COR-L47 (cell line): ENCODE data around the gene FOXN3.

ENCODE experiments used
- DNase-seq: peaks from one replicate; lab custom pipeline; 2025; lab: John Stamatoyannopoulos, UW

The FOXN3 gene

GRCh38 chr14:89359477-89360222 is 57.4 kb downstream of the FOXN3 start:
- no peak for DNase-seq

- no peak for DNase-seq
Observed at GRCh38 chr14:89357655-89358297, 59.3 kb downstream of the FOXN3 start.

DNA sequence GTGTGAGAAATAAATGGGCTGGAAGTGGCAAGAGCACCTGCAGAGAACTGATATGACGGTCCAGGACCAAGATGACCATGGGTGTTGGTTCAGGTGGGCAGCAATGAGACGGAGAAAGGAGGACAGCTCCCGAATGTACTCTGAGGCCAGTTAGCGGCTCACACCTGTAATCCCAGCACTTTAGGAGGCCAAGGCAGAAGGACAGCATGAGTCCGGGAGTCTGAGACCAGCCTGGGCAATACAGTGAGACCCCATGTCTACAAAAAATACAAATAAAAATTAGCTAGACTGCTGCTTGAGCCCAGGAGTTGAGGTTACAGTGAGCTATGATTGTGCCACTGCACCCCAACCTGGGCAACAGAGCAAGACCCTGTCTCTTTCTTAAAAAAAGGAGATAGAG is 60.1 kb downstream of the FOXN3 start:
- DNase-seq: no peak

GRCh38 chr14:89356496-89356895 is 60.5 kb downstream of the FOXN3 start:
- DNase-seq: no peak

GRCh38 chr14:89353766-89354113 is 63.3 kb downstream of the FOXN3 start:
- no peak for DNase-seq

GRCh38 chr14:89352976-89353765 is 63.9 kb downstream of the FOXN3 start:
- no peak for DNase-seq

GRCh38 chr14:89351516-89352404 is 65.3 kb downstream of the FOXN3 start:
- peak; percentile 14 for DNase-seq

DNA sequence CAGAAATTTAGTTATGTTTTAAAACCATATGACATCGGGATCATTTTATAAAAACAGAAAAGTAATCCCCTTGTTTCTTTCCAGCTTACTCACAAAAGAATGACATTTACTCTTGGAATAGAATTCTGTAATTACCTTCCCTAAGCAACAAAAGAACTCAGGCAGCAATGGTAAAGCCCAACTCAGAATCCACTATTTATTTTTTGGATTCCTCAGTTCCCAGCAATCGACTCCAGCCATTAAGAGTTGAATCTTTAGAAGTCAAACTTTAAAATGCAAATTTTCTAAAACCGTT is 65.9 kb downstream of the FOXN3 start:
- DNase-seq: no peak

DNA sequence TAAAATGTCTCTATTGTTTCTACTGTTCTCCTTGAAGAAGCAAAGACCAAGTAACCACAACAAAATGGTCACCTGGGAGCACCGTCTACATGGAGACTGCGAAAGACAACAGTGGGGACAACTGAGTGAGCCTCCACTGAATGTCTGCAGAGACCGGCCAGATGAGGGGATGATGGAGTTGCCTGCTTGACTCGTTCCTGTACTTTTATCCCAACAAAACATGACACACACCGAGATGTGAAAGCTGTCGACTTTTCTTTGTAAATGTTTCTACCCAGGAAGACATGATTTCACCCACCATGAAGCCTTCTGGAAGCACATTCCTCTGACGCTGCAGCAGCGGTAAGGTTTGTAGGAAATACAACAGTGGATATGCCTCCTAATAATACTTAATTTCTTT is 66.9 kb downstream of the FOXN3 start:
- no peak for DNase-seq

DNA sequence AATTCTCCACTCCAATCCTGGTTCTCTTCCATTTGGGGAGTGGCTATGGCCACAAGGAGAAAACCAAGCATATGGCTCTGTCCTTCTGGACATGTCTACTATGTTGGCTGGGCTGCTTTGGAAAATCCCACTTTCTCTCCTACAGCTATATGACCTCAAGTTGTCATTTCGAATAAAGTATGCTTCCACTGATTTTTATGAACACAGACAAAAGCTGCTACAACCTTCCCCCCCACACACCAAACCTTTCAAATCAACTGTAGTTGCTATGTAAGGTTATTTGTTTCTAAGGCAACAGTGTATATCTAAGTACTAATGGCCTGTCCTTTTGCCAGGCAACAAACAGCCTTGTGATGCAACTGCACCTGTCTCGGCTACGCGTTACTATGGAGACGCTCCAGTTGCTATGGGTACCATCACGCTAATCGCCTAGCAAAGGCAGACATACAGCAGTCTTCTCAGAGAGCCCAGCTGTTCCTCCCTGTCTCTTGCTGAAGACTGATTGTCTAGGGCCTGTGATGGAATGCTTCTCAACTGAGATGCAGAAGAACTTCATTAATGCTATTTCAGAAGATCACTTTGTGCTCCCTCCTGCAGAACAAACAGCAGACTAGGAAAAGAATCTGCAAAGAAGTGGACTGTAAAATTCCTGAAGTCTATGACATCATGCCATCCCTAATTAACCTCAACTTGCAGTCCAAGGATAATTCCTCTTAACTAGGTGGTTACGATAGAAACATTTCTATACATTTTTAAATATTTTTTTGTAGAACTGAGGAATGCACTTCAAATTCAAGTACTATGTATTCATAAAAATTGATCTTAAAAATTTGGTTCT is 67.6 kb downstream of the FOXN3 start:
- peak; percentile 97 for DNase-seq

GRCh38 chr14:89348722-89349121 is 68.3 kb downstream of the FOXN3 start:
- no peak for DNase-seq

GRCh38 chr14:89347885-89348284 is 69.1 kb downstream of the FOXN3 start:
- DNase-seq: no peak

DNA sequence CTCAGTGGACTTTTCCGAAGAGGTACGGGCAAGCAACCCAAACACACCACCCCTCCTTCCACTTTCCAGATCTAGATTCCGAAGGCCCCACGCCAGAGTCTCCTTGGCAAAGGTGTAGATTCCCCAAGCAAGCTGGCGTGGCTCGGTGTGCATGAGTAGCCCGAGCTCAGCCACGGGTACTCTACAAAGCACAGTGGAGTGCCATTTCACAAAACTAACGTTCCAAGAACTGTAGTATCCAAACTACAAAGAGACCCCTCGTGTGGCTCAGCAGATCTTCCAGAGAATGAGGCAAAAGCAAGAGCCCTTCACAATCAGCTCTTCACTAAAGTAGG is 72.1 kb downstream of the FOXN3 start:
- DNase-seq: no peak

DNA sequence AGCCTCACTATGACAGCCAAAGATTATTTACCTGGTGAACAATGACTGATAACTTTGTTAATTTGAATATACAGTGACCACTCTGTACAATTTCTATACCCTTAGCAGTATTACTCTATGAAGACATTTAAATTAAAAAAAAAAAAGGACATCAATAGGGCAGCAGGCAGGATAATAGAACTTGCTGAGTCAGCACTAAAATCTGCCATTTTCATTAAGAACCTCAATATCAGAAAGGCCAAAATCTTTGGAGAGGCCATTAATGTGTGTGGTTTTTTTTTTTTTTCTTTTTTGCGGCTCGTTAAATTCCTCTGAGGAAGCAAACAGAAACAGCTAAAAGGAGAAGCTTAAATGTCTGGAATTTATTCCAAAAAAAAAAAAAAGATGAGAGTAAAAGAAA is 73.7 kb downstream of the FOXN3 start:
- no peak for DNase-seq

GRCh38 chr14:89342049-89342448 is 75.0 kb downstream of the FOXN3 start:
- DNase-seq: no peak

- no peak for DNase-seq
Observed at GRCh38 chr14:89340200-89341181, 76.5 kb downstream of the FOXN3 start.

GRCh38 chr14:89339579-89339978 is 77.5 kb downstream of the FOXN3 start:
- DNase-seq: no peak

- no peak for DNase-seq
Observed at GRCh38 chr14:89339158-89339557, 77.9 kb downstream of the FOXN3 start.

GRCh38 chr14:89336338-89336737 is 80.7 kb downstream of the FOXN3 start:
- peak; percentile 0 for DNase-seq

DNA sequence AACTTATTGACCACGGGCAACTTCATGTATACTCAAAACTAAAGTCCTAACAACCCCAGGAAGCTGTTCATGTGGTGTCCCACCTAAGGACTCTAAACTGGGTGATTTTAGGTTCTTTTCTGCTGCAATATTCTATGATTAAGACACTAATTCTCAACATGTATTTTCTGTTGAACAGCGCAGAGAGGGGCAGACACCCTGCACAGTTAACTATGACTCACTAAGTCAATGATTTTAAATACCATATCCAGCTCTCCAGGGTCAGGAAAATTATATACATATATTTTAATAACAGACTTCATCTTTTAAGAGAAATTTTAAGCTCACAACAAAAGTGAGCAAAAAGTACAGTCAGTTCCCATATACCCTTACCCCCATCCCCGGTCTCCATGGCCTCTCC is 85.0 kb downstream of the FOXN3 start:
- no peak for DNase-seq
